ENCODE measurements around the gene ARL13B. TPM values are rescaled to one million over a fixed set of nuclear protein-coding genes. Genes with fewer than 3 reads are reported as not detected.
"Not testable (repeated sequence)": the region's sequence is repeated elsewhere in the genome, so short reads cannot be mapped to it uniquely, and the experiment has no call there.

ARL13B gene
- 6.0 and 9.4 TPM in 2 replicates for total RNA-seq
- polyA plus RNA-seq (2012): 9.6 TPM

DNA sequence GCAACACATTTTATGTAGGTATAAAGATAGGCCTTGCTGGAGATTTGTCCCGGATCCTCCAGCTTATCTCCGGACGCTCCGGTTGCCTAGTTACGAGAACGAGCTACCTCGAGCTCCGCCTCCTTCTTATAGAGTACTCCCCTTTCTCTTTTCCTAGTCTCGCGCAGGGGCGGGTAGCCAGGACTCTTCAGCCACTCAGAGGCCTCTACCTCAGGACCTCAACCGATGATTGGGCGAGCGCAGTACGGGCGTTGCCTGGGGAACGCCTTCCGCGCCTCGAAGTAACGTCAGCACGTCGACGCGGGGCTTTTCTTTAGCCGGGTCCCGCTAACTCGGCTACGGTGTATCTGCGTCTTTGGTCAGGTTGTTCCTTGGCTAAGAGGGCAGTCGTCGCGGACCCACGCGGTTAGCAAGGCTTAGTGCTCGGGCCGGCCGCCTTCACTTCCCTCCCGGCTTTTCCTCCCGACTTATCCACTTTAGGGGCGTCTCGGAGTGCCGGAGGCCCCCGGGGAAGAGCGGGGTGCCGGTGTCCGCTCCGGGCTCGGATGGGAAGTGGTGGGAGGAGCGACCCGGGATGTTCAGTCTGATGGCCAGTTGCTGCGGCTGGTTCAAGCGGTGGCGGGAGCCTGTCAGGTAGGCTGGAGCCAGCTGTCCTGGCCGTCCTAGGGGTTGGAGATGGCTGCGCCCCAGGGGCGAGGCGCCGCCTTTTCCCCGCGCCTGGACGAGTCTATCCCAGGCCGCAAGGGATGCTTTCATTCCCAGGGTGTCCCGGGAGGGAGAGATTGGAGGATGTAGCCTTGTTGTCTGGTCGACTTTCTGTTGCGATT, at the start of gene ARL13B:
Gene ARL13B (plus strand): TSS at position 306 of the 827 bp plus-strand sequence. CDS start 269 bp downstream, at position 575.
- DNase-seq (ENCODE audit: low read depth): peak; percentile 100

DNA sequence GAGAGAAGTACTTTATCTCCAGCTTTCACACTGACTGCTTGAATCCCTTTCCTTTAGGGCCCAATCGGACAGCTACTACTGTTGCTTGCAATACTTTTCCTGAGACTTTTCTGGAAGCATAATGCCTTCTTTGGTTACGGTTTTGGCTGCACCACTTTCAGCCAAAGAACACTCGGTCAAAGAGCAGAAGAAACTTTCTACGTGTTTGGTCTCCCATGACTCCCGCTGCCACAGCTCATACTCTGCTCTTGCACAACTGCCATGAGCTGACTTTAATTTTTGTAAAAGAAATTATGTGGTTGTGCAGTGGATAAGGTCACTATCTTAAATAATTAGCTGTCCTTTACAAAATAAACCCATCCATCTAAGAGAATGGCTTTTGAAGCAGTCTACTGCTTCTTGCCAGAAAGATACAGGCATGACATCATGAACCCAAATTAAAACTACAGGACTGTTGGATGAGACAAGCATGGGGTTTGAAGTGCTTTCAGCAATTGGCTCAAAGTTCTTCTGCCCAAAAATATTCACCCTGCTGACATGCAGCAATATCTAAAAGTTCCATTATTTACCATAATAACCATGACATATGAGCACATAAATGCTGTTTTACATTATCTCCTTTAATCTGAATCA, 48.2 kb upstream of the ARL13B start:
- DNase-seq (ENCODE audit: low read depth): peak; percentile 25

DNA sequence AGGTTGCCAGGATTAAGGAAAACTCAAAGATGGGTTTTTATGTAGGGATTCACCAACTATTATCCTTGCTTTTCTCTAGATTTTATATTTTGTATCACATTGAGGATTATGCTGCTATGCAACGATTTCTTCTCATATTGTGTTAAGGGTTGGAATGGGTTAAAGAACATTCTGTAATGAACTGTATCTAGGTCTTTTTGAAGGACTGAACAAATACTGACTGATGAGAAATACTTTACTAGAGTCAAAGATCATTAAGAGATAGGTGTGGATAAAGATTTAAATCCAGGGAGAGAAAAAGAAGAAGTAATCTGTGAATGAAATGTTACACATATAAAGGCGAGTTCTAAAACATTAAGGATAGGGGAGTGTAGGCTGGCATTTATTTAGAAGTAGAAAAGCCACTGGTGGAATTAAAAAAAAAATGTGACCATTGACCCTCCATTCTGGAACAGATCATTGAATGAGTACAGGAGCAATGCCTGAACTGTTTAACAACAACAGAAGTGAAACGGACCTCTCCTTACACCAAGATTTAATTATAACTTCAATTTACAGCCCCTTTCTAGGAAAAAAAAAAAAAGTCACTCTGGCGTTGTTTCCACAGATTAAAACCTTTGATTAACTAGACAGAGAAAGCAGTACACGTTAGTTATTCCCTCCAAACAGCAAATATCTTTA, 45.4 kb upstream of the ARL13B start:
- DNase-seq (ENCODE audit: low read depth): no peak

GRCh38 chr3:93936549-93936948, 43.4 kb upstream of the ARL13B start:
- no peak for DNase-seq (ENCODE audit: low read depth)

GRCh38 chr3:93937485-93937884, 42.5 kb upstream of the ARL13B start:
- not testable (repeated sequence) for DNase-seq (ENCODE audit: low read depth)

DNA sequence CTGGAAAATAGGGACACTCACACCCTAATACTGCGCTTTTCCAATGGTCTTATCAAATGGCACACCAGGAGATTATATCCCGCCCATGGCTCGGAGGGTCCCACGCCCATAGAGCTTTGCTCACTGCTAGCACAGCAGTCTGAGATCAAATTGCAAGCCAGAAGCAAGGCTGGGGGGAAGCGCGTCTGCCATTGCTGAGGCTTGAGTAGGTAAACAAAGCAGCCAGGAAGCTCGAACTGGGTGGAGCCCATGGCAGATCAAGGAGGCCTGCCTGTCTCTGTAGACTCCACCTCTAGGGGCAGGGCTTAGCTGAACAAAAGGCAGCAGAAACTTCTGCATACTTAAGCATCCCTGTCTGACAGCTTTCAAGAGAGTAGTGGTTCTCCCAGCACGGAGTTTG, 30.0 kb upstream of the ARL13B start:
- not testable (repeated sequence) for DNase-seq (ENCODE audit: low read depth)

DNA sequence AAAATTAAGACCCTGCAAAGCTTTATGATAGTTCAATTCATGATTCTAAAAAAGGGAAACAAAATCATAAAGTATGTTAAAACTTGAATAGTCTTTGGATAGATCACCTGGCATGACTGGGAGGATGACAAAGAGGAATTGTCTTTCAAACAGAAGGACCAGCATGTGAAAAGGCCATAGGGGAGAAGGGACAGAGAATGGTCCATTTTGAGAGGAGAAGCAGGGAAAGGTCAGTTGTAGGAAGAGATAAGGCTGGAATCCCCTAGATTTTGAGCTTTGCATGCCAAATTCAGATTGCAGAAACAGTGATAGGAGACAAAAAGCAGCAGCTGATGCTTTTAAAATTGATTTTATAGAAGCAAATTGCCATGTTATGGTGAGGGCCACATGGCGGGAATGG, 18.9 kb upstream of the ARL13B start:
- DNase-seq (ENCODE audit: low read depth): no peak

DNA sequence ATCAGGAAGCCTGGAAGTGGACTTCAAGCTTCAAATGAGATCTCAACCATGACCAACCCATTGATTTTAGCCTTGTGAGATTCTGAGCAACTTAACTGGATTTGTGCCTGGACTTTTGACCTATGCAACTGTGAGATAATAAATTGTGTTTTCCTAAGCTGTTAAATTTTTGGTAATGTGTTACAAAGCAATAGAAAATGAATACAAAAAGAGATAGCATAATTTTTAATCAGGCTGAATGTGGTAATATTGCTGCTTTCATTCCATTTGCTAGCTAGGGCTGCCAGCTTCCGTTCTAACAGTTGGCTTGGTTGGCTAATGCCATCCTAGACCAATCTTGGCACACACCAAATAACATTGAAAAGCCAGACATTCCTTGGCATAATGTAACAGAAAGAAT, 18.5 kb upstream of the ARL13B start:
- peak; percentile 24 for DNase-seq (ENCODE audit: low read depth)

GRCh38 chr3:93962798-93963197, 17.2 kb upstream of the ARL13B start:
- no peak for DNase-seq (ENCODE audit: low read depth)

DNA sequence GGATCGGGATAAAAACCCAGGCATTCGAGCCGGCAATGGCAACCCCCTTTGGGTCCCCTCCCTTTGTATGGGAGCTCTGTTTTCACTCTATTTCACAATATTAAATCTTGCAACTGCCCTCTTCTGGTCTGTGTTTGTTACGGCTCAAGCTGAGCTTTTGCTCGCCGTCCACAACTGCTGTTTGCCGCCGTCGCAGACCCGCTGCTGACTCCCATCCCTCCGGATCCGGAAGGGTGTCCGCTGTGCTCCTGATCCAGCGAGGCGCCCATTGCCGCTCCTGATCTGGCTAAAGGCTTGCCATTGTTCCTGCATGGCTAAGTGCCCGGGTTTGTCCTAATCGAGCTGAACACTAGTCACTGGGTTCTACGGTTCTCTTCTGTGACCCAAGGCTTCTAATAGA, 14.8 kb upstream of the ARL13B start:
- DNase-seq (ENCODE audit: low read depth): not testable (repeated sequence)

- DNase-seq (ENCODE audit: low read depth): peak; percentile 64
Measured at GRCh38 chr3:93969443-93969842, 10.5 kb upstream of the ARL13B start.

- DNase-seq (ENCODE audit: low read depth): no peak
Measured at GRCh38 chr3:93969997-93970396, 10.0 kb upstream of the ARL13B start.

GRCh38 chr3:93973131-93974126, 6.5 kb upstream of the ARL13B start, which contains the start of gene PROS1:
PROS1 (minus strand) TSS chr3:93973896; CDS start chr3:93973749, 147 bp downstream.
- DNase-seq (ENCODE audit: low read depth): peak; percentile 89

DNA sequence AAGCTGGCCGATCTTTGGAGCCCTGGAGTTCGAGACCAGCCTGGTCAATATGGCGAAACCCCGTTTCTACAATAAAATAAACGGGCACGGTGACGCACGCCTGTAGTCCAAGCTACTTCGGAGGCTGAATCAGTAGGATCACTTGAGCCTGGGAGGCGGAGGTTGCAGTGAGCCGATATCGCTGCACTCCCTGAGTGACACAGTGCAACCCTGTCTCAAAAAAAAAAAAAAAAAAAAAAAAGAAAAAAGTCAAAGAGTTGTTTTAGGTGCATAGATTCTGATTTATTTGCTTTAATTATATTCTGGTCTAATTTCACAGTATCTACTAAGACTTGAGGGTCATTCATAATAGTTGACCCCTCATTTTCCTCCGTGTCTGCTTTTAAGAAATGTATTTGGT, 1.7 kb downstream of the ARL13B start:
- DNase-seq (ENCODE audit: low read depth): no peak

GRCh38 chr3:93983408-93983807, 3.5 kb downstream of the ARL13B start:
- DNase-seq (ENCODE audit: low read depth): no peak

DNA sequence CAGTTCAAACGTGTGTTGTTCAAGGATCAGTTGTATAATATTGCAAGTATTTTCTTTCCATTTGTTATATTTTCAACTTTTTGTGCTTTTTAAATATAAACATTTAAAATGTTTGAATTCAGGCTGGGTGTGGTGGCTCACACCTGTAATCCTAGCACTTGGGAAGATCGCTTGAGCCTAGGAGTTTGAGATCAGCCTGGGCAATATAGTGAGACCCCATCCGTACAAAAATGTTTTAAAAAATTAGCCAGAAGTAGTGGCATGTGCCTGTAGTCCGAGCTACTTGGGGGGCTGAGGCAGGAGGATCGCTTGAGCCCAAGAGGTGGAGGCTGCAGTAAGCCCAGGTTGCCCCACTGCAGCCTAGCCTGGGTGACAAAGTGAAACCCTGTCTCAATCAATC, 4.7 kb downstream of the ARL13B start:
- no peak for DNase-seq (ENCODE audit: low read depth)

DNA sequence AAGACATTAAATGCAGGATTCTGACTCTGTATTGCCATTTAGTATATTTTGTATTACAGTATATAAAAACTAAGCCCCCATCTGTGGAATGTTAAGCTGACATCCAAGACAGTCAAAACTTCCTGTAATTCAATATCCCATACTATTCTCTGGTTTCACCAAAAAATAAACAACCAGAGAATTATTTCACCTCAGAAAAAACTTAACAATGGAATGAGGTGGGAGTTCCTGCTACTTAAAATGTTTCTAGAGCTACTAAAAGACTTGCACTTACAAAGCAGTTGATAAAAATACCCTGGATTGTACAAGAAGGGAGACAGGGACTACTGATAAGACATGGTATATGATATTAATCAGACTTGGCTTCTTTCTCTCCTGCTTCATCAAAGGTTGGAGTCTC, 8.3 kb downstream of the ARL13B start:
- peak; percentile 26 for DNase-seq (ENCODE audit: low read depth)

DNA sequence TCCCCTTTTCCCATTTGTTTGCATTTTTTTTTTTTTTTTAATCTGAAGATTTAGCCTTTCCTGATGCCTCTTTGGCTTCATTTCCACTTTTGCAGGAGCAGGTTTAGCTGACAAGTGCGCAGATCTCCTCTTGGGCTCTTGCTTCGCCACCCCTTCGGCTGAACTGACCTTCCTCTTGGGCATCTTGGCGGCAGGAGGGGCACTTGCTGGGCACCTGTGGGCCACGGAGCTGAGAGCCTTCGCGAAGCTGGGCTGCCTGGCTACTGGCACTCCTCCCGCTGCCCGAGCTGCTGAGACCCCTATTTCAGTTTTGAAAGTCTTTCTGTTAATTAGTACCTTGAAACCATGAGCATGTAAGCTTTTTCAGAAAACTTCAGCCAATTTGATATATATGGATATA, 8.8 kb downstream of the ARL13B start:
- DNase-seq (ENCODE audit: low read depth): no peak

- peak; percentile 61 for DNase-seq (ENCODE audit: low read depth)
Measured at GRCh38 chr3:93989241-93989640, 9.3 kb downstream of the ARL13B start.

GRCh38 chr3:93991631-93992030, 11.7 kb downstream of the ARL13B start:
- DNase-seq (ENCODE audit: low read depth): no peak

DNA sequence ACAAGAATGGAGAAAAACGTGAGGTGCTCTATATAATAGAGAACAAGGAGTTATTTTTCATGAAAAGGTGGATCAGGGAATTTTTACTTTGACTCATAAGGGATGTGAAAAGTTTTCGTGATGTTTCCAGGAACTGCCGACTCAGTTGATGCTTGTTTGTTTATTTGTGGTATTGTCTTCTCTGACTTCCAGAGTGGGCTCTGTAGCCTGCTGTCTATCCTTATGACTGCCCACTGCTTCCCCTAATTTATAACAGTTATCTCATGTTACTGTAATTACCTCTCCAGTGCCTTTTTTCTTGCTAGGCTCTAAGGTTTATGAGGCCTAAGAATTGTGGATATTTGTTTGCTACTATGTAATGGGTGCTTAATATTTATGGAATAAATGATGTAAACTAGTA, 12.3 kb downstream of the ARL13B start:
- no peak for DNase-seq (ENCODE audit: low read depth)

Measured in myocyte (in vitro differentiated cells).